ENCODE measurements around the gene TNFAIP2.

- TF ChIP-seq CTCF (IDR thresholded peaks at IDR 0.05; ENCODE audit: poor library complexity, severe bottlenecking) (no peak), MXI1 (conservative IDR thresholded peaks at IDR 0.05; ENCODE audit: poor library complexity, severe bottlenecking) (no peak), TAF1 (IDR thresholded peaks at IDR 0.05; ENCODE audit: low read depth) (no peak), RAD21 (conservative IDR thresholded peaks at IDR 0.05) (no peak), POLR2AphosphoS5 (IDR thresholded peaks at IDR 0.05) (no peak), EZH2 (IDR thresholded peaks at IDR 0.05; ENCODE audit: borderline replicate concordance, insufficient read depth, low read length, poor library complexity, severe bottlenecking) (no peak), REST (IDR thresholded peaks at IDR 0.05; ENCODE audit: borderline replicate concordance) (no peak)
These were observed at the start of gene TNFAIP2 for GRCh38 chr14:103122947-103123633.
